ENCODE results near the gene C9orf78. TPM values are rescaled to one million over a fixed set of nuclear protein-coding genes. Genes with fewer than 3 reads are reported as not detected.

Gene C9orf78
- total and polyA plus RNA-seq, 9 of the 15 experiments (the other 6 are each of a cell fraction or from before 2014, with no cell fraction given) = 94.6 to 266 (median 202) TPM

- BruUV-seq (replicated peaks) = no TSS peak
- TF ChIP-seq ZFX (CRISPR knock-in tag; IDR thresholded peaks at IDR 0.05) = no peak
- no peak for TF ChIP-seq RBM14 (IDR thresholded peaks at IDR 0.05; ENCODE audit: borderline replicate concordance, insufficient read depth, low read depth, low read length)
- TF ChIP-seq CTCF (IDR thresholded peaks at IDR 0.05 in 2 of 3, conservative IDR thresholded peaks at IDR 0.05 in 1 of 3; ENCODE audit: insufficient read depth in 2 of 3, low read depth in 1 of 3, low read length in 3 of 3) = peak; percentile 43 to 72 (median 56)
- TF ChIP-seq HDAC1 (IDR thresholded peaks at IDR 0.05) = no peak
- 0 out of 2 replicates have a peak, but pooled peaks have one; percentile 37 for TF ChIP-seq NR3C1 (CRISPR knock-in tag; IDR thresholded peaks at IDR 0.05)
- no peak for TF ChIP-seq KDM2B (CRISPR knock-in tag; IDR thresholded peaks at IDR 0.05)
- peak; percentile 49 for TF ChIP-seq SNRNP70 (optimal IDR thresholded peaks at IDR 0.05; ENCODE audit: low read depth, low read length)
- peak; percentile 37 for TF ChIP-seq POLR2A (conservative IDR thresholded peaks at IDR 0.05)
- no peak for TF ChIP-seq CTCFL (IDR thresholded peaks at IDR 0.05; ENCODE audit: borderline replicate concordance, insufficient read depth, low read depth, low read length, poor library complexity, severe bottlenecking)
- TF ChIP-seq ZSCAN32 (CRISPR knock-in tag; IDR thresholded peaks at IDR 0.05) = no peak
- 0 out of 2 replicates have a peak, but pooled peaks have one; percentile 11 for TF ChIP-seq CEBPG (CRISPR knock-in tag; IDR thresholded peaks at IDR 0.05)
- TF ChIP-seq CEBPG (tag; conservative IDR thresholded peaks at IDR 0.05 in 1 of 2, IDR thresholded peaks at IDR 0.05 in 1 of 2) = no peak
- TF ChIP-seq MAX (CRISPR knock-in tag; IDR thresholded peaks at IDR 0.05) = peak; percentile 12; the same call in 1 of the 2 replicates
- TF ChIP-seq CREB1 (IDR thresholded peaks at IDR 0.05) = no peak
- 0 out of 2 replicates have a peak, but pooled peaks have one; percentile 25 for TF ChIP-seq CREB1 (CRISPR knock-in tag; IDR thresholded peaks at IDR 0.05)
- TF ChIP-seq RBM22 (IDR thresholded peaks at IDR 0.05; ENCODE audit: low read depth, low read length, poor library complexity, severe bottlenecking) = peak; percentile 58
- TF ChIP-seq ZNF668 (CRISPR knock-in tag; IDR thresholded peaks at IDR 0.05) = no peak
Observed at GRCh38 chr9:129867136-129868022, 32.3 kb upstream of the C9orf78 start.

More at GRCh38 chr9:129867136-129868022, 32.3 kb upstream of the C9orf78 start:
- FAIRE-seq (no peak), ATAC-seq (0 out of 3 replicates have a peak, but pooled peaks have one; percentile 0), DNase-seq (ENCODE audit: extremely low read depth in 1 of 4, low spot score in 3 of 4) (peak in 2 of 4 experiments; percentile 56)
- Histone ChIP-seq H4K20me1 (replicated peaks; ENCODE audit: control insufficient read depth, insufficient read depth, low read length) (no peaks in the 10 kb centered on the region), H3K27ac (ENCODE audit: extremely low read depth, low read depth, low read length) (peak overlapping the region; percentile 10; the same call in 1 of the 3 replicates), H3K27me3 (ENCODE audit: control insufficient read depth in 2 of 2, insufficient read depth in 2 of 2, low read length in 2 of 2) (no peaks in the 10 kb centered on the region), H3K4me1 (replicated peaks in 1 of 2; ENCODE audit: control insufficient read depth in 2 of 2, insufficient read depth in 2 of 2, low read length in 2 of 2) (peaks cover 25 to 72% of the 10 kb centered on the region in 2 experiments), H3K9me1 (ENCODE audit: control insufficient read depth, insufficient read depth, low read length) (peaks cover 4% of the 10 kb centered on the region), H3K79me2 (ENCODE audit: control insufficient read depth, insufficient read depth, low read length) (peaks cover 4% of the 10 kb centered on the region; the same call in 2 of the 3 replicates), H3K9ac (ENCODE audit: insufficient read depth in 1 of 2, low read depth in 2 of 2, low read length in 2 of 2) (peak overlapping the region in 1 of 2 experiments; percentile 81; a peak in 2 of 4 replicates), H2AFZ (ENCODE audit: low read depth, low read length) (no peak overlapping the region), H3K4me2 (ENCODE audit: insufficient read depth, low read length) (no peak overlapping the region), H3K36me3 (ENCODE audit: control insufficient read depth, insufficient read depth, low read length) (peaks cover 85% of the 10 kb centered on the region), H3K4me3 (no peak overlapping the region), H3K9me3 (replicated peaks; ENCODE audit: control insufficient read depth, insufficient read depth, low read depth, low read length) (no peaks in the 10 kb centered on the region)
- ChIA-PET CTCF (ENCODE audit: low intra/inter-chr PET ratio) (no interaction called here), POLR2A (interaction anchor here (0.7 to 3.7 kb wide), 3 partner anchors 11 to 19 kb away, joined by 3 to 30 read pairs (median 5); no protein-coding TSS in a partner anchor)
- WGBS (ENCODE audit: insufficient coverage, low coverage, missing lambda C conversion rate) = 75% methylated on average over 17 of the region's 17 CpGs
- intact Hi-C loops (cut with micrococcal nuclease) = no loop called here
- in situ Hi-C loops (cut with MboI) = no loop called here
